HepG2 (cell line): Measurements from ENCODE around the gene DPM2. TPM values are rescaled to one million over a fixed set of nuclear protein-coding genes. Genes with fewer than 3 reads are reported as not detected.

Experiments
- FOSL2 ChIP-seq: sonication (generic); formaldehyde crosslinking; IDR thresholded peaks from 2 replicates; pipeline ENCODE4 v1.4.0; 2020; ENCODE audit warnings: missing genetic modification reagents
- GATA4 ChIP-seq: sonication (generic); IDR thresholded peaks from 2 replicates; pipeline ENCODE4 v1.6.1; 2016; ENCODE audit warnings: antibody characterized with exemption, low read depth, borderline replicate concordance
- HIVEP1 ChIP-seq: sonication (generic); formaldehyde crosslinking; IDR thresholded peaks from 2 replicates; pipeline ENCODE4 v1.4.0; 2020; ENCODE audit warnings: mild to moderate bottlenecking, missing genetic modification reagents
- LCORL ChIP-seq, 2 experiments: fragments of 450-650 bp in 1 of 2; sonication (generic) in 1 of 2; formaldehyde crosslinking in 1 of 2; IDR thresholded peaks; 2 replicates each; pipeline versions ENCODE4 v1.5.0 to v1.6.1; 2017 to 2020; ENCODE audit warnings: antibody characterized with exemption in 1 of 2, missing genetic modification reagents in 1 of 2
- RARA ChIP-seq: IDR thresholded peaks from 2 replicates; pipeline ENCODE4 v1.6.1; 2016; ENCODE audit warnings: missing genetic modification reagents, missing compliant biosample characterization
- SNAPC4 ChIP-seq: sonication (generic); formaldehyde crosslinking; IDR thresholded peaks from 2 replicates; pipeline ENCODE4 v1.4.0; 2020; ENCODE audit warnings: mild to moderate bottlenecking, missing genetic modification reagents
- ZBTB37 ChIP-seq: sonication (generic); formaldehyde crosslinking; IDR thresholded peaks from 2 replicates; pipeline ENCODE4 v1.4.0; 2020; ENCODE audit warnings: mild to moderate bottlenecking, missing genetic modification reagents
- ZNF256 ChIP-seq: sonication (generic); formaldehyde crosslinking; conservative IDR thresholded peaks from 2 replicates; pipeline ENCODE4 v1.4.0; 2020; ENCODE audit warnings: missing genetic modification reagents
- ZNF280B ChIP-seq: sonication (generic); formaldehyde crosslinking; IDR thresholded peaks from 2 replicates; pipeline ENCODE4 v1.5.0; 2020; ENCODE audit warnings: missing genetic modification reagents, mild to moderate bottlenecking, borderline replicate concordance
- ZNF34 ChIP-seq: sonication (generic); formaldehyde crosslinking; IDR thresholded peaks from 2 replicates; pipeline ENCODE4 v1.4.0; 2020; ENCODE audit warnings: mild to moderate bottlenecking, missing genetic modification reagents, borderline replicate concordance
- ZNF660 ChIP-seq: sonication (generic); formaldehyde crosslinking; IDR thresholded peaks from 2 replicates; pipeline ENCODE4 v1.5.1; 2020; ENCODE audit warnings: mild to moderate bottlenecking, low read depth, missing genetic modification reagents, borderline replicate concordance
- ZNF678 ChIP-seq: sonication (generic); formaldehyde crosslinking; IDR thresholded peaks from 2 replicates; pipeline ENCODE4 v1.4.0; 2020; ENCODE audit warnings: mild to moderate bottlenecking, missing genetic modification reagents
- polyA plus RNA-seq, 8 experiments: library from polyadenylated mRNA; depleted of rRNA in 3 of 8; stranded (reverse) in 7 of 8; unstranded in 1 of 8; fragments of >200 nt; fragmentation: Illumina TruSeq in 4 of 8; extraction: Trizol in 4 of 8; gene quantifications; 2 replicates each; pipeline versions ENCODE4 v1.2.1 to v1.2.3, GENCODE V29; 2011 to 2016; ENCODE audit warnings: low read depth in 4 of 8, missing spikeins in 1 of 8, mixed read lengths in 1 of 8; ENCODE audit not compliant: insufficient read depth in 1 of 8
- total RNA-seq, 5 experiments: library from RNA; depleted of rRNA; stranded (reverse); fragments of >200 nt; fragmentation: Illumina TruSeq; extraction: Trizol; gene quantifications; 2 replicates each; pipeline ENCODE4 v1.2.3, GENCODE V29; 2016; ENCODE audit warnings: low read depth in 1 of 5
- TF ChIP-seq, protein P1 (sequence below): sonication (generic); formaldehyde crosslinking; IDR thresholded peaks from 2 replicates; pipeline ENCODE4 v1.5.1; 2020; ENCODE audit warnings: mild to moderate bottlenecking, missing genetic modification reagents
- TF ChIP-seq, protein P2 (sequence below): sonication (generic); formaldehyde crosslinking; IDR thresholded peaks from 2 replicates; pipeline ENCODE4 v1.5.1; 2020; ENCODE audit warnings: mild to moderate bottlenecking, missing genetic modification reagents, borderline replicate concordance

The DPM2 gene
- total and polyA plus RNA-seq, 2 of the 13 experiments (the other 11 are each of a cell fraction or from before 2014, with no cell fraction given), result 24.8 to 35.3 TPM

DNA sequence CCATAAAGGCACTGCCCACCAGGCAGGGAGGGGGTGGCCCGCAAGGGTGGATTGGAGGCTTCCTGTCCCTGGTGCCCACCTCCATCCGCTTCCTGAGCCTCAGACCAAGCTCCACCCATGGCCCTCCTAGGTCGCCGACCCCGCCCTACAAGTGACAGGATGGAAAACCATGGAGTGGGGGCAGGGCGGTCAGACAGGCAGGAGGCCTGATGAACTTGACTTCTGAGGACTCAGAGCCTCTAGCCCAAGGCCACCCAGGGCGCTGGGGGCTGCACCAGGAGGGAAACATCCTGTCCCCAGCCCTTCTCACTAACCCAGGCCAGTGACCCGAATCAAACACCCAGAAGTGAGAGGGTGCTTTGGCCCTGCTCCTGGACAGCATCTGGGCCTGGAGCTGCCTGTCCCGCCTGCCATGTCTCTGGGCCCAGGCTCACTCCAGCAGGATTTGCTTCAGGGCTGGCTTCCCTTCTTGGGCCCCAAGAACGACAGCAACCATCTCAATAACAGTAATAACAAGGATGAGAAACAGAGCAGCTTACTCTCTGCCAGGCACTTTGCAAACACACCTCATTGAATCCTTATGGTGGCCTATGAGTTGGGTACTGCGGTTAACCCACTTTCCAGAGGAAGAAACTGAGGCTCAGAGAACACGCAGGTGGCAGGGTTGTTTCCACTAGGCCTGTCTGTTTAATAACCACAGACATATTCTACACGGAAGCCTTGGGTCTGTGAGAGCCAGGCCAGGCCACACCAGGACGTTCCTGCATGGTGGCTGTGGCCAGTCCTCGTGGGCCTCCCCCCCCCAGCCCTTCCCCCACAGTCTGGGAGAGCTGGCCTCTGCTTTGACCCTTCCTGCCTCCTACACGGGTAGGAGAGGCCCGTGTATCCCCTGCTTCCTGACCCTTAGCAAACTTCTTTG, 33.8 kb downstream of the DPM2 start (continued):
- no peak for TF ChIP-seq SNAPC4 (CRISPR knock-in tag)
- no peak for TF ChIP-seq GATA4
- TF ChIP-seq, protein P1, sequence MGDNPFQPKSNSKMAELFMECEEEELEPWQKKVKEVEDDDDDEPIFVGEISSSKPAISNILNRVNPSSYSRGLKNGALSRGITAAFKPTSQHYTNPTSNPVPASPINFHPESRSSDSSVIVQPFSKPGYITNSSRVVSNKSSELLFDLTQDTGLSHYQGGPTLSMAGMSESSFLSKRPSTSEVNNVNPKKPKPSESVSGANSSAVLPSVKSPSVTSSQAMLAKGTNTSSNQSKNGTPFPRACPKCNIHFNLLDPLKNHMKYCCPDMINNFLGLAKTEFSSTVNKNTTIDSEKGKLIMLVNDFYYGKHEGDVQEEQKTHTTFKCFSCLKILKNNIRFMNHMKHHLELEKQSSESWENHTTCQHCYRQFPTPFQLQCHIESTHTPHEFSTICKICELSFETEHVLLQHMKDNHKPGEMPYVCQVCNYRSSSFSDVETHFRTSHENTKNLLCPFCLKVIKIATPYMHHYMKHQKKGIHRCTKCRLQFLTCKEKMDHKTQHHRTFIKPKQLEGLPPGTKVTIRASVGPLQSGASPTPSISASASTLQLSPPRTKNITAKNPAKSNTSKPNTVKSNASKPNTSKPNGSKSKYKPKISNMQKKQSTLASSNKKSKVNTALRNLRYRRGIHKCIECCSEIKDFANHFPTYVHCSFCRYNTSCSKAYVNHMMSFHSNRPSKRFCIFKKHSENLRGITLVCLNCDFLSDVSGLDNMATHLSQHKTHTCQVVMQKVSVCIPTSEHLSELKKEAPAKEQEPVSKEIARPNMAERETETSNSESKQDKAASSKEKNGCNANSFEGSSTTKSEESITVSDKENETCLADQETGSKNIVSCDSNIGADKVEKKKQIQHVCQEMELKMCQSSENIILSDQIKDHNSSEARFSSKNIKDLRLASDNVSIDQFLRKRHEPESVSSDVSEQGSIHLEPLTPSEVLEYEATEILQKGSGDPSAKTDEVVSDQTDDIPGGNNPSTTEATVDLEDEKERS (CRISPR knock-in tag), result peak; percentile 72
- TF ChIP-seq ZNF280B (CRISPR knock-in tag), result no peak; the same call in 1 of the 2 replicates
- TF ChIP-seq ZNF256, result peak; percentile 73
- TF ChIP-seq, protein P2, sequence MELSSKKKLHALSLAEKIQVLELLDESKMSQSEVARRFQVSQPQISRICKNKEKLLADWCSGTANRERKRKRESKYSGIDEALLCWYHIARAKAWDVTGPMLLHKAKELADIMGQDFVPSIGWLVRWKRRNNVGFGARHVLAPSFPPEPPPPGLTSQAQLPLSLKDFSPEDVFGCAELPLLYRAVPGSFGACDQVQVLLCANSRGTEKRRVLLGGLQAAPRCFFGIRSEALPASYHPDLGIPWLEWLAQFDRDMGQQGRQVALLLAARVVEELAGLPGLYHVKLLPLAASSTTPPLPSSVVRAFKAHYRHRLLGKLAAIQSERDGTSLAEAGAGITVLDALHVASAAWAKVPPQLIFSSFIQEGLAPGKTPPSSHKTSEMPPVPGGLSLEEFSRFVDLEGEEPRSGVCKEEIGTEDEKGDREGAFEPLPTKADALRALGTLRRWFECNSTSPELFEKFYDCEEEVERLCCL (CRISPR knock-in tag), result 0 out of 2 replicates have a peak, but pooled peaks have one; percentile 9
- no peak for TF ChIP-seq ZNF660 (CRISPR knock-in tag)
- TF ChIP-seq ZNF678 (CRISPR knock-in tag), result no peak
- TF ChIP-seq FOSL2 (CRISPR knock-in tag), result peak; percentile 57; the same call in 1 of the 2 replicates
- TF ChIP-seq LCORL (IDR thresholded peaks at IDR 0.05), result no peak
- peak; percentile 96 for TF ChIP-seq LCORL (CRISPR knock-in tag; IDR thresholded peaks at IDR 0.05)
- TF ChIP-seq RARA (CRISPR knock-in tag), result peak; percentile 98
- TF ChIP-seq HIVEP1, result 0 out of 2 replicates have a peak, but pooled peaks have one; percentile 56
- TF ChIP-seq ZNF34 (CRISPR knock-in tag), result no peak
- TF ChIP-seq ZBTB37 (CRISPR knock-in tag), result no peak
